Mucosa of stomach (tissue), 1 donor: ENCODE data around the gene LMO4.

ENCODE experiments used
- H3K27me3 ChIP-seq: one replicate; pipeline ENCODE4 v1.7.0; 2013; ENCODE audit warnings: mild to moderate bottlenecking, low read length; ENCODE audit not compliant: control insufficient read depth, insufficient read depth
- H3K36me3 ChIP-seq: one replicate; pipeline ENCODE4 v1.7.0; 2013; ENCODE audit warnings: low read length; ENCODE audit not compliant: control insufficient read depth, insufficient read depth
- H3K4me1 ChIP-seq: one replicate; pipeline ENCODE4 v1.7.0; 2013; ENCODE audit warnings: mild to moderate bottlenecking, low read length; ENCODE audit not compliant: control insufficient read depth, insufficient read depth
- H3K4me3 ChIP-seq: one replicate; pipeline ENCODE4 v1.7.0; 2013; ENCODE audit warnings: low read length
- H3K9ac ChIP-seq: one replicate; pipeline ENCODE4 v1.7.0; 2013; ENCODE audit warnings: mild to moderate bottlenecking, low read length, moderate library complexity
- H3K9me3 ChIP-seq: one replicate; pipeline ENCODE4 v1.7.0; 2013; ENCODE audit warnings: mild to moderate bottlenecking, low read length, moderate library complexity; ENCODE audit not compliant: control insufficient read depth
- donor health status: Pancreatic carcinoma.

Gene LMO4

DNA sequence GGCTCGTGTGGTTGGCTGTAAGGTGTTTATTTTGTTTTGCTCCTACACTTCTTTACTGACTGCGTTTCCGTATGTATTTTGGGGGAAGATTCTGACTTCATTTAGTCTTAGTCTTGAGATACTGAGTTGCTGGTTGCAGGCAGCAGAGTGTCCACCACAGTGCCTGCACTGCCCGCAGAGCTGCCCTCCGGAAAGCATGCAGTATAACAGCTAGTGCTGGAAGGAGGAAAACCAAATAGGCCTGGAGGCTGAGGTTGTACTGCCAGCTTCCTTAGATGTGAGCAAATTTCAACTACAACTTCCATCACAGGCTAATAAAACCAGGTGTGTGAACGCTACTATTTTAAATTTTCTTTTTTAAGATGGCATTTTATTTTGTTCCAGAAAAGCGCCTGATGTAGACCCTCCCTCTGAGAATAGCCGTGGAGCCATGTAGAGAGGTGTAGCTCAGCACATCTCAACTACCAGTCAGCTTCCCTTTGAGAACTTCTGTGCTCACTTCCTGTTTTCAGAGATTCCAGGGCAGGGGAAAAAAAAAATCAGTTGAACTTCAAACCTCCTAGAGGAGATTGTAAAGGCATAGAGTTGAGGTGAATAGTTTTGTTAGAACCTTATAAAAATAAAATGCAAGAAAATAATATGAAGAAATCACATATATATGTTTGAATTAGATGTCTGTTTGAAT lies 17.6 kb downstream of the LMO4 start:
- no peak overlapping the region for H3K9ac ChIP-seq
- H3K36me3 ChIP-seq: no peaks in the 10 kb centered on the region
- no peak overlapping the region for H3K4me3 ChIP-seq
- H3K9me3 ChIP-seq: no peaks in the 10 kb centered on the region
- H3K4me1 ChIP-seq: peaks cover 10% of the 10 kb centered on the region
- no peaks in the 10 kb centered on the region for H3K27me3 ChIP-seq

DNA sequence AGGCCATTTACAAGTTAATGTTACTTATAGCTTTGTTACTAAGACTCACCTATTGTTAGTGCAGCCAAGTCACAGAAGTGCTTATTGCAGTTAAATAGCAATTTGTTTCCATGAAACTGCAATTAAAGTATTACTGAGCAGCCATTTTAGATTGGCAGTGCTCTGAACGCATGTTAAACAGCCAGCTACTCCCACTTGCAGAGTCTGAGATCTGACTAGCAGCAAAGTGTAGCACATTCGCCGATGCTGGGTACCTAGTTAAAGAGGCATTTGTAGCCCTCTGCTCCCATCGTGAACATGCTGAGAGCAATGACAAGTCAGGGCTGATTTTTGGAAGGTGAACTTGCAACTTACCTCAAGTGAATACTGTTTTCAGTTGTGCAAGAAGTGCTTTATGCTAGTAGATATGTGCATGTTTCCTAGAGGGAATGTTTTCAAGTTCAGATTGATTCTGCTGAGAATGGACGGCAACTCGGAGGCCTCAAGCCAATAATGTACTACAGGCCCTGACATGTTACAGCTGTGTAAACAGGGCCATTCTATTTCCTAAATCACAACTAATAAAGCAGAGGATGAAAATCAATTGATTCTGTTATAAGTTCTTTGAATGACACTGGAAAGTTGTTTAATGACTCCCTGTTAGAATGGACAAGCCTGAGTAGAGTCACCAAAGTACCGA lies 19.8 kb downstream of the LMO4 start:
- Histone ChIP-seq H3K9ac (no peak overlapping the region), H3K27me3 (no peaks in the 10 kb centered on the region), H3K36me3 (no peaks in the 10 kb centered on the region), H3K4me1 (peaks cover 10% of the 10 kb centered on the region), H3K4me3 (no peak overlapping the region), H3K9me3 (no peaks in the 10 kb centered on the region)

GRCh38 chr1:87349036-87349435 lies 20.4 kb downstream of the LMO4 start:
- Histone ChIP-seq H3K9me3 (no peaks in the 10 kb centered on the region), H3K4me3 (no peak overlapping the region), H3K36me3 (no peaks in the 10 kb centered on the region), H3K9ac (no peak overlapping the region), H3K4me1 (peaks cover 10% of the 10 kb centered on the region), H3K27me3 (no peaks in the 10 kb centered on the region)

GRCh38 chr1:87355894-87356293 lies 27.2 kb downstream of the LMO4 start:
- H3K9me3 ChIP-seq: no peaks in the 10 kb centered on the region
- H3K4me3 ChIP-seq: no peak overlapping the region
- H3K9ac ChIP-seq: no peak overlapping the region
- H3K4me1 ChIP-seq: no peaks in the 10 kb centered on the region
- no peaks in the 10 kb centered on the region for H3K36me3 ChIP-seq
- no peaks in the 10 kb centered on the region for H3K27me3 ChIP-seq

GRCh38 chr1:87356591-87356990 lies 27.9 kb downstream of the LMO4 start:
- Histone ChIP-seq H3K9me3 (no peaks in the 10 kb centered on the region), H3K9ac (no peak overlapping the region), H3K4me1 (no peaks in the 10 kb centered on the region), H3K4me3 (no peak overlapping the region), H3K36me3 (no peaks in the 10 kb centered on the region), H3K27me3 (no peaks in the 10 kb centered on the region)

GRCh38 chr1:87358219-87358618 lies 29.5 kb downstream of the LMO4 start:
- no peak overlapping the region for H3K4me3 ChIP-seq
- no peaks in the 10 kb centered on the region for H3K36me3 ChIP-seq
- no peaks in the 10 kb centered on the region for H3K4me1 ChIP-seq
- H3K27me3 ChIP-seq: no peaks in the 10 kb centered on the region
- no peaks in the 10 kb centered on the region for H3K9me3 ChIP-seq
- no peak overlapping the region for H3K9ac ChIP-seq

DNA sequence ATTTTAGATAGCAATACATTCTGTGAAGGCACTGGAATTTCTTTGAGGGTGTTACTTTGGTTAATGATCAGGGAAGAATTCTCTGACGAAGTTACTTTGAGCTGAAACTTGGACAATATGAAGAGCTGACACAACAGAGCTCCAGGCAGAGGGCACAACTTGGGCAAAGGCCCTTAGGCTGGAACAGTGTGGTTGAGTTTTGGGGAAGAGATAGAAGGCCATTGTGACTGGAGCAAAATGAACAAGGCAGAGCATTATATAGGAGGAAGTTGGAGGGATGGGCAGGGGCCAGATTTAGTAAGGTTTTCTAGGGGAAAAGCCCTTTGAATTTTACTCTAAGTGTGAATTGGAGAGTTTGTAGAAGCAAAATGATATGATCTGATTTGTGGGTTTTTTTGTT lies 30.9 kb downstream of the LMO4 start:
- H3K27me3 ChIP-seq: no peaks in the 10 kb centered on the region
- H3K4me1 ChIP-seq: no peaks in the 10 kb centered on the region
- H3K9ac ChIP-seq: no peak overlapping the region
- H3K4me3 ChIP-seq: no peak overlapping the region
- no peaks in the 10 kb centered on the region for H3K36me3 ChIP-seq
- H3K9me3 ChIP-seq: no peaks in the 10 kb centered on the region

- no peaks in the 10 kb centered on the region for H3K27me3 ChIP-seq
- no peak overlapping the region for H3K9ac ChIP-seq
- H3K4me1 ChIP-seq: no peaks in the 10 kb centered on the region
- H3K9me3 ChIP-seq: no peaks in the 10 kb centered on the region
- no peaks in the 10 kb centered on the region for H3K36me3 ChIP-seq
- no peak overlapping the region for H3K4me3 ChIP-seq
Observed at GRCh38 chr1:87362063-87362833, 33.6 kb downstream of the LMO4 start.

- no peak overlapping the region for H3K9ac ChIP-seq
- H3K36me3 ChIP-seq: no peaks in the 10 kb centered on the region
- H3K27me3 ChIP-seq: no peaks in the 10 kb centered on the region
- H3K4me3 ChIP-seq: no peak overlapping the region
- no peaks in the 10 kb centered on the region for H3K4me1 ChIP-seq
- H3K9me3 ChIP-seq: no peaks in the 10 kb centered on the region
Observed at GRCh38 chr1:87362834-87363426, 34.2 kb downstream of the LMO4 start.

GRCh38 chr1:87367549-87367948 lies 38.9 kb downstream of the LMO4 start:
- Histone ChIP-seq H3K9me3 (no peaks in the 10 kb centered on the region), H3K27me3 (no peaks in the 10 kb centered on the region), H3K4me1 (no peaks in the 10 kb centered on the region), H3K36me3 (no peaks in the 10 kb centered on the region), H3K4me3 (no peak overlapping the region), H3K9ac (no peak overlapping the region)

DNA sequence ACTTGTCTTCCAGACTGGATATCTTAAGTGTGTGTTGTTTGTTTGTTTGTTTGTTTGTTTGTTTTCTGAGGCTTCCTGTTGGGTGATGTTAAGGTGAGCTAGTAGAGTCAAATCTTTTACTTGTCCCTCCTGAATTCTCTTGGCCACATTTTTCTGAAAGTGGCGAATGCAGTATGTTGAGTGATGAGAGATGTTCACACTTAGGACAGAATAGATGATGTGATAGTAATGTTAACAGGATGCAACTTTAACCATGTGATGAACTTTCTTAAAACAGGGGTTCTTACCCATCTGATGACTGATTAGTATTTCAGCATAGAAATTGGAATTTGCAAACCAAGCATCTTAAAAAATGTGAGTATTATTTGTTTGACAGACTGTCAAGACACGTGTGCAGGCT lies 40.2 kb downstream of the LMO4 start:
- no peaks in the 10 kb centered on the region for H3K4me1 ChIP-seq
- no peaks in the 10 kb centered on the region for H3K27me3 ChIP-seq
- H3K4me3 ChIP-seq: no peak overlapping the region
- H3K36me3 ChIP-seq: no peaks in the 10 kb centered on the region
- H3K9ac ChIP-seq: no peak overlapping the region
- H3K9me3 ChIP-seq: no peaks in the 10 kb centered on the region
